SK-MEL-5 (cell line): Measurements from ENCODE around the gene CST9L. TPM values are rescaled to one million over a fixed set of nuclear protein-coding genes. Genes with fewer than 3 reads are reported as not detected.
"Not testable (repeated sequence)": the region's sequence is repeated elsewhere in the genome, so short reads cannot be mapped to it uniquely, and the experiment has no call there.

ENCODE experiments used
- DNase-seq: peaks from one replicate; pipeline ENCODE4 v3.0.0-alpha.2; 2016; ENCODE audit warnings: low read depth, low spot score
- in situ Hi-C: cut with HindIII; loops from 2 replicates; pipeline ENCODE4 v1.10.0; 2016; ENCODE audit warnings: low sequenced_read_pairs, high pct_unique_total_duplicates, low pct_unique_long_range_greater_than_20kb
- total RNA-seq: library from RNA; depleted of rRNA; stranded (reverse); fragments of >200 nt; shearing (Covaris generic); gene quantifications from 2 replicates; pipeline ENCODE4 v1.2.3, GENCODE V29; 2014

Gene CST9L
- total RNA-seq, 1 experiment from 2014 or later: not detected

GRCh38 chr20:23588434-23589403 lies 20.4 kb upstream of the CST9L start:
- DNase-seq: no peak
- in situ Hi-C loops: no loop called here

GRCh38 chr20:23587631-23588030 lies 19.3 kb upstream of the CST9L start:
- in situ Hi-C loops: no loop called here
- DNase-seq: no peak

GRCh38 chr20:23586735-23587525 lies 18.6 kb upstream of the CST9L start:
- DNase-seq: no peak
- in situ Hi-C loops: no loop called here

GRCh38 chr20:23585808-23586734 lies 17.8 kb upstream of the CST9L start:
- in situ Hi-C loops: no loop called here
- DNase-seq: no peak

GRCh38 chr20:23585449-23585807 lies 17.1 kb upstream of the CST9L start:
- in situ Hi-C loops: no loop called here
- no peak for DNase-seq

DNA sequence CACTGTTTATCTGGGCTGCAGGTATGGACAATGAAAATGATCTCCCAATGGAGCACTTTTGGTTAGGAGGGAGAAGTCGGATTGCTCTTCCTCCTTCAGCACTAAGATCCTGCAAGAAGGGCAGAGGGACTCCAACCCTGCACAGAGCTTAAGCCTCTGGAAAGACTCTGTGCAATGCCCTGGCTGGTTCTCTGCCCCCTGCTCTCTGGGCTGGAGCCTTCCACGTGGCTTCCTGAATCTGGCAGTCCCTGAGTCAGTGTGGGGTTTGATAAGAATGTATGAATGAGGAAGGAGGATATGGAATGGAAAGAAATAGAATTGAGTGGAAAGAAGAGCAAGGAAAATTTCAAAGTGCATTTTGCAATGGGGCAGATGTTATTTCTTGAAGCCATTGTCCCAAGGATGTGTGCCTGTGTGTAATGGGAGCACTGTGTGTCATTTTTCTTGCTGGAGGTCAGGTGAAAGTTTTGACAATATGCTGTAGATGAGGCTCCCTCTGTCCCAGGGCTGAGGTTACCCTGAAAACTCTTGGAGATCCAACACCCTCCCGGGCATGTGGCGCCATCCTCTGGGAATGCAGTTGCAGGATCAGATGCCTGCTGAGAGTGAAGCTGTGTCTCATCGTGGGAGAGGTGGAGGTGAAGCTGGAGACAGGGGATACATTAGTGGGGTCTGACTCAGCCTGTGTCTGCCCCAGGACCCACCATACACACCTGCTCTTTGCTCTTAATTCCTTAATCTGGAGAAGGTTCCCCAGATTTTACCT lies 16.3 kb upstream of the CST9L start:
- DNase-seq: no peak
- in situ Hi-C loops: no loop called here

DNA sequence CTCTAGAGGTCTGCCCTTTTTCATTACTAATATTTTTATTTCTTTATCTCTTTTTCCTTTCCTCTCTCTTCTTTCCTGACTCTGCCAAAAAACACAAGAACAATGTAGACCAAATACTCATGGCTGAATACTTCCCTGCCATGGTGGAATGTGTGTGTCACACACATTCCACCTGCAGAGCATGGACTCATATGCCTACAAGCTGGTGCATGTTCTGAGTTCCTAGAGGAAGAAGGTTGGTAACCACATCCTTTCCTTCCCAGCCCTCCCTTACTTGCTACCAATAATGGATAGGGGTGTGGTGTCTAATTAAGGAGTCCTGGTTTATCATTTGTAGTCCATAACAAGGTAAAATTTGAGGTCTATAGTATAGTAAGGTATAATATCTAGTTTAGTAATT lies 15.2 kb upstream of the CST9L start:
- DNase-seq: no peak
- in situ Hi-C loops: no loop called here

DNA sequence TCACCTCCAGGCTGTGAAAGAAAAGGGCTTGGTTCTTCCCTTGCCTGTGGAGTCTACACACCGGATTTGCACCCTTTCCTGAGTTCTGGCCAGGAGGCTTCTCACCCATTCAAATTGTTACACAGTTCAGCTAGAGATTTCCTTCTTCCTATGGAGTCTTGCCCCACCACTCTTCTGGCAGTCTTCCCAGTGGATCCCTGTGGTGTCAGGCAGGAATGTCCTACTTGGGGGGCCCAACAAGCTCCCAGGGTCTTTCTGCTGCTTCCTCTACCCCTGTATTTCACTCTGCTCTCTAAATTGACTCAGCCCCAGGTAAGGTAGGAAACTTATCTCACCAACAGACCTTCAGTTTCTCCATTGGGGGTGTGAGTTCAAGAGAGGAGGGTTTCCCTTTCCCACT lies 14.0 kb upstream of the CST9L start:
- in situ Hi-C loops: no loop called here
- no peak for DNase-seq

DNA sequence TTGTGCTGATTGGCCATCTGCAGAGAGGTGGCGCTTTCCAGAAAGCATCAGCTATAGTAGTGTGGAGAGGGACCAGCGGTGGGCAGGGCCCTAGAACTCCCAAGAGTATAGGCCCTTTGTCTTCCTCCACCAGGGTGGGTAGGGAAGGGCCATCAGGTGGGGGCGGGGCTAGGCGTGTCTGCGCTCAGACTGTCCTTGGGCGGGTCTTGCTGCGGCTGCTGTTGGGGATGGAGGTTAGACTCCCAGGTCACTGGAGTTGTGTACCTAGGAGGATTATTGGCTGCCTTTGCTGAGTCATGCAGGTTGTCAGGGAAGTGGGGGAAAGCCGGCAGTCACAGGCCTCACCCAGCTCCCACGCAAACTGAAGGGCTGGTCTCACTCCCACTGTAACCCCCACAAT lies 13.5 kb upstream of the CST9L start:
- in situ Hi-C loops, DNase-seq: not testable (repeated sequence)

DNA sequence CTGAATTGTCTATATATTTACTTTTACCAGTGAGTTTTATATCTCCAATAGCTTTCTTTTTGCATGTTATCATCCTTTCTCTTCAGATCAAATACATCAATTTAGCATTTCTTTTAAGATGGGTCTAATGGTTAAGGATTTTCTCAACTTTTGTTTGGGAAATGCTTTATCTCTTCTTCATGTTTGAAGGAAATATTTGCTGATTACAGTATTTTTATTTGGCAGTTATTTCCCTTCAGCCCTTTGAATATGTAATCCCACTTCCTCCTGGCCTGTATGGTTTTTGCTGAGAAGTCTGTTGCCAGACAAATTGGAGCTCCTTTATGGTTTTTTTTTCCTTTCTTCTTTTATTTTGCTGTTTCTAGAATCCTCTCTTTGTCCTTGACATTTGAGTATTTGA lies 6.7 kb upstream of the CST9L start:
- in situ Hi-C loops: no loop called here
- no peak for DNase-seq

DNA sequence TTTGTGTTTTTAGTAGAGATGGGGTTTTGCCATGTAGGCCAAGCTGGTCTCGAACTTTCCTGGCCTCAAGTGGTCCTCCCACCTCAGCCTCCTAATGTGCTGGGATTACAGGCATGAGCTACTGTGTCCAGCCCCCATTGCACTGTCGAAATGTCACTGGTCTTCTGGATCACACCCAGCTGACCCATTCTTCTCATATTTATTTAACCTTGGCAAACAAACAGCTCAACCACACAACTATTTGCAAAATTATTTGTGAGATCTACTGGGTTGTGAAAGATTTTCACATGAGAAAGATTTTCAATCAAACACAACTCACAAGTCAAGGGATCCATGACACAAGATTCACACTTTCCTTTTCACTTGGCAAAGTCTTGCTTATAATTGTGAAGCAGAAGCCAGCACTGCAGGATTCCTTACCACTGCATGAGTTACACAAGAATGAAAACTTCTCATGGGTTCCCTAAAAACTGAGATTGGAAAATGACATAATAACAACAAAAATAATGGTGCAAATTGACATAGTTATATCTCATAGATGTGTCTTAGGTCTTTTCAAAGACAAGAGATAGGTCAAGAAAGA lies 2.0 kb upstream of the CST9L start:
- no peak for DNase-seq
- in situ Hi-C loops: no loop called here

GRCh38 chr20:23569570-23569969 lies 1.3 kb upstream of the CST9L start:
- in situ Hi-C loops: no loop called here
- DNase-seq: no peak

- in situ Hi-C loops: no loop called here
Measured at GRCh38 chr20:23568971-23569330, 667 bp upstream of the CST9L start.

GRCh38 chr20:23566199-23566932 lies 1.9 kb downstream of the CST9L start:
- in situ Hi-C loops: no loop called here
- no peak for DNase-seq

More at GRCh38 chr20:23568971-23569330, 667 bp upstream of the CST9L start:
- no peak for DNase-seq

GRCh38 chr20:23565503-23566045 lies 2.7 kb downstream of the CST9L start:
- in situ Hi-C loops: no loop called here
- DNase-seq: no peak

GRCh38 chr20:23564927-23565326 lies 3.4 kb downstream of the CST9L start:
- DNase-seq: no peak
- in situ Hi-C loops: no loop called here
